Psoas muscle (tissue), 8 donors: Measurements from ENCODE around the gene KLHL17. TPM values are rescaled to one million over a fixed set of nuclear protein-coding genes. Genes with fewer than 3 reads are reported as not detected.
A peak's percentile ranks its signal among the peaks of the same experiment; 100 is the strongest.

Experiments used
- ATAC-seq, 4 donors: fragments of 200-7000 bp; cut with Tn5 transposase; one replicate each; pipeline ENCODE4 v1.9.1; 2020; ENCODE audit warnings: moderate library complexity in 3 of 4, mild to moderate bottlenecking in 2 of 4
- DNase-seq, 2 donors: peaks; one replicate each; pipeline ENCODE4 v3.0.0-alpha.2; 2020
- H3K27ac ChIP-seq: fragments of 200-600 bp; one replicate; pipeline ENCODE4 v1.8.0; 2022
- H3K27me3 ChIP-seq, 3 donors: fragments of 200-600 bp in 1 of 3; one replicate each; pipeline versions ENCODE4 v1.6.1 to v1.8.0; 2013 to 2022; ENCODE audit warnings: low read length in 2 of 3, mild to moderate bottlenecking in 2 of 3, moderate library complexity in 1 of 3; ENCODE audit not compliant: insufficient read depth in 3 of 3
- H3K36me3 ChIP-seq, 2 donors: fragments of 200-600 bp in 1 of 2; one replicate each; pipeline versions ENCODE4 v1.6.1 to v1.8.0; 2013 to 2022; ENCODE audit warnings: low read depth in 1 of 2, mild to moderate bottlenecking in 1 of 2, moderate library complexity in 1 of 2; ENCODE audit not compliant: insufficient read depth in 1 of 2
- H3K4me1 ChIP-seq: fragments of 200-600 bp; one replicate; pipeline ENCODE4 v1.8.0; 2022
- H3K4me3 ChIP-seq: fragments of 200-600 bp; one replicate; pipeline ENCODE4 v1.8.0; 2022; ENCODE audit warnings: mild to moderate bottlenecking
- H3K9me3 ChIP-seq: fragments of 200-600 bp; one replicate; pipeline ENCODE4 v1.8.0; 2022
- CTCF ChIP-seq: fragments of 200-600 bp; IDR thresholded peaks from one replicate; pipeline ENCODE4 v1.8.0; 2022; ENCODE audit warnings: antibody characterized with exemption
- WGBS, 3 donors: extraction: QIAGEN DNeasy Blood & Tissue Kit; methylation state at CpG; one replicate each; pipeline versions ENCODE4 v1.1.6 to v1.1.7; 2013; 5-methylcytosine and 5-hydroxymethylcytosine counted together
- intact Hi-C, 2 donors: fragments of 100-400 bp; cut with DNase I; formaldehyde crosslinking; loops; one replicate each; pipeline versions ENCODE4 v1.11.0 to v1.14.2; 2022
- polyA plus RNA-seq, 3 donors: library from polyadenylated mRNA; stranded (reverse); fragments of 200-250 nt; gene quantifications; one replicate each; pipeline ENCODE4 v1.2.3, GENCODE V29; 2013
- total RNA-seq, 4 donors: library from RNA; stranded (reverse); fragmentation: NEBNext Ultra II Directional in 2 of 4; extraction: Animal tissue kit (Norgen Biotek cat#: 25700) in 2 of 4; gene quantifications; one replicate each; pipeline versions ENCODE4 v1.2.1 to v1.2.4, GENCODE V29; 2021 to 2023
- donor health status: healthy with polysubstance abuse.
- donor health status: DM: no; HTN: no; CAD: no; lungs with moderate emphysema.
- donor health status: Bipolar disorder and iron deficiency.
- donor health status: healthy.
- donor health status: DM: yes; HTN: yes; CAD: no.
- donor health status: DM: no; HTN: no; CAD: no.
- donor health status: DM: no; HTN: no; CAD: no.
- donor health status: DM: yes; HTN: yes; CAD: no.

Gene KLHL17
- total and polyA plus RNA-seq, 7 donors = 2.1 to 5.5 (median 3.4) TPM

GRCh38 chr1:947958-948357, 12.4 kb upstream of the KLHL17 start:
- H3K4me3 ChIP-seq = no peak overlapping the region
- no peak for DNase-seq
- 91 to 94% (median 93%) methylated on average over 14 to 15 of the region's 15 CpGs for WGBS, 3 donors
- peaks cover 5 to 82% of the 10 kb centered on the region in 2 donors for H3K36me3 ChIP-seq
- no peak overlapping the region for H3K27ac ChIP-seq
- intact Hi-C loops = no loop called here
- H3K4me1 ChIP-seq = peaks cover under 1% of the 10 kb centered on the region
- ATAC-seq = no peak
- no peaks in the 10 kb centered on the region for H3K9me3 ChIP-seq
- peaks cover 0 to 8% (median 2%) of the 10 kb centered on the region in 3 donors for H3K27me3 ChIP-seq
- no peak for TF ChIP-seq CTCF

- no peak for ATAC-seq
- H3K4me1 ChIP-seq = no peaks in the 10 kb centered on the region
- no peaks in the 10 kb centered on the region for H3K9me3 ChIP-seq
- intact Hi-C loops = no loop called here
- TF ChIP-seq CTCF = no peak
- H3K27ac ChIP-seq = no peak overlapping the region
- peaks cover 8 to 96% of the 10 kb centered on the region in 2 donors for H3K36me3 ChIP-seq
- DNase-seq = no peak
- H3K4me3 ChIP-seq = no peak overlapping the region
- 86 to 93% (median 93%) methylated on average over 9 of the region's 9 CpGs for WGBS, 3 donors
- no peaks in the 10 kb centered on the region for H3K27me3 ChIP-seq
Measured at GRCh38 chr1:950268-950667, 10.1 kb upstream of the KLHL17 start.

- TF ChIP-seq CTCF = no peak
- Histone ChIP-seq H3K9me3 (no peaks in the 10 kb centered on the region), H3K4me3 (no peak overlapping the region), H3K27ac (no peak overlapping the region), H3K36me3 (peaks cover 8 to 97% of the 10 kb centered on the region in 2 donors), H3K4me1 (no peaks in the 10 kb centered on the region), H3K27me3 (no peaks in the 10 kb centered on the region)
- ATAC-seq (no peak), DNase-seq (no peak)
- intact Hi-C loops = no loop called here
- 90 to 93% (median 92%) methylated on average over 14 to 23 of the region's 23 CpGs for WGBS, 3 donors
Measured at GRCh38 chr1:950881-951280, 9.5 kb upstream of the KLHL17 start.

- WGBS, 3 donors = 69 to 73% (median 71%) methylated on average over 6 of the region's 6 CpGs
- intact Hi-C loops = no loop called here
- peaks cover 8 to 98% of the 10 kb centered on the region in 2 donors for H3K36me3 ChIP-seq
Measured at GRCh38 chr1:951364-951763, 9.0 kb upstream of the KLHL17 start.

More at GRCh38 chr1:951364-951763, 9.0 kb upstream of the KLHL17 start:
- TF ChIP-seq CTCF = peak; percentile 6
- H3K4me1 ChIP-seq = no peaks in the 10 kb centered on the region
- no peaks in the 10 kb centered on the region for H3K9me3 ChIP-seq
- H3K27me3 ChIP-seq = no peaks in the 10 kb centered on the region
- no peak overlapping the region for H3K4me3 ChIP-seq
- DNase-seq (no peak), ATAC-seq (peak in 1 of 4 donors; percentile 16)
- no peak overlapping the region for H3K27ac ChIP-seq
